Immature natural killer cell (primary cell): ENCODE data around the gene HPSE2. TPM values are rescaled to one million over a fixed set of nuclear protein-coding genes. Genes with fewer than 3 reads are reported as not detected.
"Not testable (repeated sequence)": the region's sequence is repeated elsewhere in the genome, so short reads cannot be mapped to it uniquely, and the experiment has no call there.

Experiments
- DNase-seq, 3 donors: peaks; one replicate each; pipeline ENCODE4 v3.0.0; 2022; ENCODE audit warnings: mixed read lengths in 1 of 3
- H3K27ac Mint-ChIP-seq, 6 donors: one replicate each; pipeline ENCODE4 v1.8.0; 2020; ENCODE audit warnings: mixed read lengths in 6 of 6, mild to moderate bottlenecking in 5 of 6, inconsistent platforms in 4 of 6, moderate library complexity in 3 of 6
- H3K27me3 Mint-ChIP-seq, 3 donors: one replicate each; pipeline ENCODE4 v1.8.0; 2020 to 2021; ENCODE audit warnings: low read depth in 3 of 3, mild to moderate bottlenecking in 3 of 3, mixed read lengths in 3 of 3, moderate library complexity in 3 of 3, inconsistent platforms in 1 of 3
- H3K36me3 Mint-ChIP-seq, 3 donors: one replicate each; pipeline ENCODE4 v1.8.0; 2020; ENCODE audit warnings: mixed read lengths in 3 of 3, inconsistent platforms in 2 of 3, mild to moderate bottlenecking in 2 of 3
- H3K4me1 Mint-ChIP-seq, 2 donors: one replicate each; pipeline ENCODE4 v1.8.0; 2020; ENCODE audit warnings: inconsistent platforms in 2 of 2, mild to moderate bottlenecking in 2 of 2, mixed read lengths in 2 of 2, moderate library complexity in 1 of 2
- H3K4me3 Mint-ChIP-seq, 5 donors: one replicate each; pipeline ENCODE4 v1.8.0; 2020; ENCODE audit warnings: mild to moderate bottlenecking in 5 of 5, mixed read lengths in 5 of 5, inconsistent platforms in 3 of 5, moderate library complexity in 3 of 5
- H3K9me3 Mint-ChIP-seq, 6 donors: one replicate each; pipeline ENCODE4 v1.8.0; 2020; ENCODE audit warnings: mild to moderate bottlenecking in 6 of 6, mixed read lengths in 6 of 6, inconsistent platforms in 4 of 6, moderate library complexity in 3 of 6
- polyA plus RNA-seq, 3 donors: library from polyadenylated mRNA; unstranded; fragments of 300-500 nt; fragmentation: Illumina TruSeq; gene quantifications; one replicate each; pipeline ENCODE4 v1.2.3, GENCODE V29; 2021

HPSE2 gene
- polyA plus RNA-seq, 3 donors from 2014 or later = not detected

DNA sequence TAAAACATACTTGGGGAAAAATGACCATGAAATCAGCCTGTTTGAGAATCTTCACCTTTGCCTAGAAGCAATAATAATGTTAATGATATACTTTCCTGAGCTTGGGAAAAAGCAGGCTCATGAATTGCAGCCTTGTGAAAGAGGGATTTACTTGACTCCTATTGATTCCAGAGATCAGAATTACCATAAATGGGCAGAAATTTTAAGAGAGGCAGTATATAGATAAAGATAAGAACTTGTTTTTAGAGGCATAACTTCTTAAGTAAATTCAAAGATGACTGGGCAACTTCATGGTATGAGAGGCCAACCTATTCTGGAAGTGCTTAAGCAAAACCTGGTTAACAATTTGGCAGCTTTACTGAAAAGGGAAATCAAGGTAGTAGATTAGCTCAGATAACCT, 225.4 kb downstream of the HPSE2 start:
- H3K27me3 Mint-ChIP-seq = peaks cover 0 to 2% (median 0%) of the 10 kb centered on the region in 3 donors
- H3K4me3 Mint-ChIP-seq = no peak overlapping the region
- H3K9me3 Mint-ChIP-seq = peaks cover 3 to 9% (median 6%) of the 10 kb centered on the region in 6 donors
- no peak for DNase-seq
- no peak overlapping the region for H3K27ac Mint-ChIP-seq
- no peaks in the 10 kb centered on the region for H3K4me1 Mint-ChIP-seq
- H3K36me3 Mint-ChIP-seq = no peaks in the 10 kb centered on the region

DNA sequence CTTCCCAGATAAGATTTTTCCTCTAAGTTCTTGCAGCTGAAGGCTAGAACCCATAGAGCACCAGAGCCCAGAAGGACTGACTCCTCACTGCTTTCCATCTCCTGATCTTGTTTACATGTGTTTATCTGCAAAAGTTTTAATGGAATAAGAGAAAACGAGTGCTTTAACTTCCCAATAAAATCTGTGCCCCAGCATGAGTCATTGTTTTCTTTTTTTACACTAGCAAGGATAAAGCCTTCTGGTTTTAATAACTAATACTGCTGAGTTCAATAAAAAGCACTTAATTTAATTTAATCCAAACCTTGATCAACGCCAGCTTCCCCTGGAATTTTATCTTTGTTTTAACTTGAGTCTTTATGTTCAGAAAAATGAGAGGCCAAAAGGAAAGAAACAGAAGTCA, 227.6 kb downstream of the HPSE2 start:
- no peaks in the 10 kb centered on the region for H3K4me1 Mint-ChIP-seq
- no peak overlapping the region for H3K27ac Mint-ChIP-seq
- H3K4me3 Mint-ChIP-seq = no peak overlapping the region
- H3K36me3 Mint-ChIP-seq = no peaks in the 10 kb centered on the region
- DNase-seq = no peak
- H3K9me3 Mint-ChIP-seq = peaks cover 7 to 19% (median 14%) of the 10 kb centered on the region in 6 donors
- peaks cover 0 to 2% (median 0%) of the 10 kb centered on the region in 3 donors for H3K27me3 Mint-ChIP-seq

DNA sequence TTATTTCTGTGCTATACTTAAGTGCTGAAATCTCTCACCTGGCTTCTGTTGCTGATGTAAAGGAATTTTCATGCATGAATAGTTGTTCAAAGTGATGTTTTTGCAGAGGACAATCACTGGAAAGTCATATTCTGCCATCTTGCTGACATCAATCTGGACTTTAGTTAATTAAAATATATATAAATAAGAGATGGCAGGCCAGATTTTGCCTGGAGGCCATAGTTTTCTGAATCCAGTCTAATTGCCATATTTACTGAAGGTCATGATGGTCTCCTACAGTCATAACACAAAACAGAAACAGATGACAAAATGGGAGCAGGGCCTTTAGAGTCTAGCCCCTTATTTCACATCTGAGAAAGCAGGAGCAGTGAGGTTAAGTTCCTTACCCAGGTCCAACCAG, 228.2 kb downstream of the HPSE2 start:
- peaks cover 0 to 2% (median 0%) of the 10 kb centered on the region in 3 donors for H3K27me3 Mint-ChIP-seq
- H3K4me3 Mint-ChIP-seq = no peak overlapping the region
- no peaks in the 10 kb centered on the region for H3K4me1 Mint-ChIP-seq
- H3K36me3 Mint-ChIP-seq = no peaks in the 10 kb centered on the region
- H3K27ac Mint-ChIP-seq = no peak overlapping the region
- DNase-seq = no peak
- H3K9me3 Mint-ChIP-seq = peaks cover 7 to 19% (median 14%) of the 10 kb centered on the region in 6 donors

DNA sequence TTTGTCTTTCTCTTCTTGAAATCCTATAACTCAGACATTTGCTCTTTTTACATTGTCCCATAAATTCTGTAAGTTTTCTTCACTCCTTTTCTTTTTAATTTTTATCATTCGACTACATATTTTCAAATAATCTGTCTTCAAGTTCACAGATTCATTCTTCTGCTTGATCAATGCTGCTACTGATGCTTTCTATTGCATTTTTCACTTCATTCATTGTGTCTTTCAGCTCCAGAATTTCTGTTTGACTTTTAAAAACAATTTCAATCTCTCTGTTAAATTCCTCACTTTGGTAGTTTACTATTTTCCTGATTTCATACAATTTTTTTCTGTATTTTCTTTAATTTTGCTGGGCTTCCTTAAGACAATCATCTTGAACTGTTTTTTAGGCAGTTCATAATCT, 230.4 kb downstream of the HPSE2 start:
- Mint-ChIP-seq H3K36me3 (no peaks in the 10 kb centered on the region), H3K9me3 (peaks cover 7 to 19% (median 14%) of the 10 kb centered on the region in 6 donors), H3K4me3 (no peak overlapping the region), H3K27ac (no peak overlapping the region), H3K27me3 (no peaks in the 10 kb centered on the region), H3K4me1 (no peaks in the 10 kb centered on the region)
- no peak for DNase-seq

DNA sequence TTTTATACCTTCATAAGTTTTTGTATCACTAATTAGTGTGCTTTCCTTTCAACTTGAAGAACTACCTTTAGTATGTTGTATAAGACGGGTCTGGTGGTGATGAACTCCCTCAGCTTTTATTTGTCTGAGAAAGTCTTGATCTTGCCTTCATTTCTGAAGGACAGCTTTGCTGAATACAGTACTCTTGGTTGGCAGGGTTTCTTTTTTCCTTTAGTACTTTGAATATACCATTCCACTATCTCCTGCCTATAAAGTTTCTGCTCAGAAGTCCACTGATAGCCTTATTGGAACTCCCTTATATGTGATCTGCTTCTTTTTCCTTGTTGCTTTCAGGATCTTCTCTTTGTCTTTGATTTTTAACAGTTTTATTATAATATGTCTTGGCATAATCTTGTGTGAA, 230.9 kb downstream of the HPSE2 start:
- H3K4me3 Mint-ChIP-seq = no peak overlapping the region
- no peak for DNase-seq
- H3K27ac Mint-ChIP-seq = no peak overlapping the region
- no peaks in the 10 kb centered on the region for H3K36me3 Mint-ChIP-seq
- no peaks in the 10 kb centered on the region for H3K4me1 Mint-ChIP-seq
- H3K27me3 Mint-ChIP-seq = no peaks in the 10 kb centered on the region
- peaks cover 7 to 19% (median 14%) of the 10 kb centered on the region in 6 donors for H3K9me3 Mint-ChIP-seq

DNA sequence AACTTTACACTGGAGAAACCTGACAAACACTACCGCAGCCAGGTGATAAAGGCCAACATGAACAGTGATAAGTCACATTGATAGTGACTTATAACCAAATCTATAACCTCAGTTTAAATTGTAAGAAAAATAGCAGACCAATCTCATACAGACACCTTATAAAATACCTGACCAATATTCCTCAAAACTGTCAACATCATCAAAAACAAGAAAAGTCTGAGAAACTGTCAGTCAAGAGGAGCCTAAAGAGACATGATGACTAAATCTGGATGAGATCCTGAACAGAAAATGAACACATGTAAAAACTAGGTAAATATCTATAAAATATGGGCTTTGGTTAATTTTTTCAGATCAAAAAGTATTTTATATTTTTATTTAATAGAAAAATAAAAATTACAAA, 233.3 kb downstream of the HPSE2 start:
- no peaks in the 10 kb centered on the region for H3K4me1 Mint-ChIP-seq
- H3K4me3 Mint-ChIP-seq = no peak overlapping the region
- H3K27ac Mint-ChIP-seq = no peak overlapping the region
- DNase-seq = no peak
- peaks cover 7 to 18% (median 14%) of the 10 kb centered on the region in 6 donors for H3K9me3 Mint-ChIP-seq
- no peaks in the 10 kb centered on the region for H3K27me3 Mint-ChIP-seq
- H3K36me3 Mint-ChIP-seq = no peaks in the 10 kb centered on the region

DNA sequence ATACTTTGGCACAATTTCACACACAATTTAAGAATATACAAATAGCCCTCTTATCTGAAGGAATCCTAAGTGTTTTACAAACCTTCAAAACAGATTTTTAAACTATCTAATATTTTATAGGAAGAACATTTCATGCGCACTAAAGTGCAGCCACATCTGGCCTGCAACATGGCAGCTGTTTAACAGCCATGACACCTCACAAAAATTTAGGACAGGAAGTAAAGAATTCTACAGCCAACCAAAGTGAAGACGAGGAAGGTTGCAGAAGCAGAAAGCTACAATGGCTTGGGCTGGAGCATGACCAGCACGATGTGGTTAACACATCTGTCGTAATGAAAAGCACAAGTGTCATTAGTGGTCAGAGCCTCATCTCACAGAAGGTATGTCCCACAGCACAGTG, 238.1 kb downstream of the HPSE2 start:
- Mint-ChIP-seq H3K4me3 (no peak overlapping the region), H3K9me3 (peaks cover 0 to 6% (median 0%) of the 10 kb centered on the region in 6 donors), H3K27me3 (peaks cover 0 to 2% (median 0%) of the 10 kb centered on the region in 3 donors), H3K4me1 (no peaks in the 10 kb centered on the region), H3K36me3 (no peaks in the 10 kb centered on the region), H3K27ac (no peak overlapping the region)
- no peak for DNase-seq

DNA sequence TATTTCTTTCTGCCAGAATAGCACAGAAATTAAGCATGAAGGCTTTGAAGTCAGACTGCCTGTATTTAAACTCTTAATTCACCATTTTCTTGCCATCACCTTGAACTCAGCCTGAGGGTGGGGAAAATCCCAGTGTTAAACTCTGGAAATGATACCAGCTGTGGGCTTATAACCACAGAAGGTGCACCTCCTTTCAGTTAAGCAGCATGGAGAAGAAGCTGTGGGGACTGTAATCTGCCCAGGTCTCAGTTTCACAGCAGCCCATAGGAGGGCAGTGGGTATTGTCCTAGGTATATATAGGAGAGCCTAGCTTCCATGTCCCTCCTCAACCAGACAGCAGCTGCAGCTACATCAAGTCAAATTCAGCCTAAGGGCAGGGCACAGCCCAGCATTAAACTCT, 241.6 kb downstream of the HPSE2 start:
- H3K36me3 Mint-ChIP-seq = no peaks in the 10 kb centered on the region
- H3K4me1 Mint-ChIP-seq = no peaks in the 10 kb centered on the region
- peaks cover 0 to 6% (median 0%) of the 10 kb centered on the region in 6 donors for H3K9me3 Mint-ChIP-seq
- no peak overlapping the region for H3K27ac Mint-ChIP-seq
- H3K4me3 Mint-ChIP-seq = no peak overlapping the region
- no peak for DNase-seq
- H3K27me3 Mint-ChIP-seq = peaks cover 0 to 2% (median 0%) of the 10 kb centered on the region in 3 donors

DNA sequence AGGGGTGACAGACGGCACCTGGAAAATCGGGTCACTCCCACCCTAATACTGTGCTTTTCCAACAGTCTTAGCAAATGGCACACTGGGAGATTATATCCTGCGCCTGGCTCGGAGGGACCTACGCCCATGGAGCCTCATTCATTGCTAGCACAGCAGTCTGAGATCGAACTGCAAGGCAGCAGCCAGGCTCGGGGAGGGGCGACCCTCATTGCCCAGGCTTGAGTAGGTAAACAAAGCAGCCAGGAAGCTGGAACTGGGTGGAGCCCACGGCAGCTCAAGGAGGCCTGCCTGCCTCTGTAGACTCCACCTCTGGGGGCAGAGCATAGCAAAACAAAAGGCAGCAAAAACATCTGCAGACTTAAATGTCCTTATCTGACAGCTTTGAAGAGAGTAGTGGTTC, 251.9 kb downstream of the HPSE2 start:
- H3K27ac Mint-ChIP-seq, H3K4me1 Mint-ChIP-seq, H3K36me3 Mint-ChIP-seq, DNase-seq, H3K27me3 Mint-ChIP-seq, H3K4me3 Mint-ChIP-seq: not testable (repeated sequence)
- peaks cover 0 to 19% (median 2%) of the 10 kb centered on the region in 6 donors for H3K9me3 Mint-ChIP-seq

DNA sequence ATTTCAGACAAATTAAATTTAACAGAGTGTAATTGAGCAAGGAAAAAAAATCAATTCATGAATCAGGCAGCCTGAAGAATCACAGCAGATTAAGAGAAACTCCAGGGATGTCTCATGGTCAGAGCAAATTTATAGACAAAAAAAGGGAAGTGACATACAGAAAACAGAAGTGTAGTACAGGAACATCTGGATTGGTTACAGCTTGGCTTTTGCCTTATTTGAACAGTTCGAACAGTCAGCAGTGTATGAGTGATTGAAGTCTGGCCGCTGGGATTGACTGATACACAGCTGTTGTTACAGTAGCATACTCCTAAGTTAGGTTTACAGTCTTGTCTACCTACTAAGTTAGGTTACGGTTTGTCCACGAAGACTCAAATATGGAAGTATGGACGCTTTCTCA, 255.3 kb downstream of the HPSE2 start:
- Mint-ChIP-seq H3K27ac (no peak overlapping the region), H3K36me3 (no peaks in the 10 kb centered on the region), H3K4me1 (no peaks in the 10 kb centered on the region), H3K27me3 (peaks cover 0 to 2% (median 0%) of the 10 kb centered on the region in 3 donors), H3K9me3 (peaks cover 0 to 14% (median under 1%) of the 10 kb centered on the region in 6 donors), H3K4me3 (no peak overlapping the region)
- no peak for DNase-seq

DNA sequence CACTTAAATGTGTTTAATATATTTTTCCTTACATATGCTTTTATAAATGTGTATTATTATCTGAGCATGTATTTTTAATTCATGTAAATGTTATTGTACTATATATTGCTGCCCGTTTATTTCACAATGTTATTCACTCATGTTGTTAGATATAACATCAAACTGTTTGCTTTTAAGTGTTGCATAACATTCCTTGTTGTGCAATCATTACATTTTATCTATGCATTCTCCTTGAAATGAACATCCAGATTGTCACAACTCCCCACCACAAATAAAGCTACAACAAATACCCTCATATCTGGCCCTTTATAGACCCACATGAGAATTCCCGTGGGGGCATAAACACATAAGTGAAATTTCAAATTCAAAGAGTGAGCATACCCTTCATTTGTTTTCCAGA, 264.2 kb downstream of the HPSE2 start:
- no peak for DNase-seq
- H3K9me3 Mint-ChIP-seq = peaks cover 0 to 1% (median 0%) of the 10 kb centered on the region in 6 donors
- no peak overlapping the region for H3K4me3 Mint-ChIP-seq
- H3K36me3 Mint-ChIP-seq = no peaks in the 10 kb centered on the region
- peaks cover 0 to 1% (median 0%) of the 10 kb centered on the region in 3 donors for H3K27me3 Mint-ChIP-seq
- no peak overlapping the region for H3K27ac Mint-ChIP-seq
- H3K4me1 Mint-ChIP-seq = no peaks in the 10 kb centered on the region

DNA sequence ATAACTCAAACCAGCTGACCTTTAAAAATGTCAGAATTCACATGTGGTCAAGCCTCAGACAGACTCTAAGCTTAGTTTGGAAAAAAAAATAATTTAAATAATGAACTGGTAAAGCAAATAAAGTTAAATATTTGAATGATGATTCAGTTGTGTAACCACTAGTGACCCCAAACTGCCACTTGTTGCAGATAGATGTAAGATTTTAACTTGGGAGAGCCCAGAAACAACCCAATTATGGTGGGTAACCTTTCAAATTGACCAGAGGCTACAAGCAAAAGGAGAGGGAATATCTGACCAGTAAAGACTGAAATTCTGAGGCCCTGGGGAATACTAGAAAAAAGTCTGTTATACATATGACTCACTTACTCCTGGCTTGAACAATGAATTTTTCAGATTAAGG, 268.1 kb downstream of the HPSE2 start:
- Mint-ChIP-seq H3K27me3 (peaks cover 0 to 4% (median 0%) of the 10 kb centered on the region in 3 donors), H3K9me3 (peaks cover 0 to 9% (median under 1%) of the 10 kb centered on the region in 6 donors), H3K36me3 (no peaks in the 10 kb centered on the region), H3K4me1 (no peaks in the 10 kb centered on the region), H3K27ac (no peak overlapping the region), H3K4me3 (no peak overlapping the region)
- DNase-seq = no peak

DNA sequence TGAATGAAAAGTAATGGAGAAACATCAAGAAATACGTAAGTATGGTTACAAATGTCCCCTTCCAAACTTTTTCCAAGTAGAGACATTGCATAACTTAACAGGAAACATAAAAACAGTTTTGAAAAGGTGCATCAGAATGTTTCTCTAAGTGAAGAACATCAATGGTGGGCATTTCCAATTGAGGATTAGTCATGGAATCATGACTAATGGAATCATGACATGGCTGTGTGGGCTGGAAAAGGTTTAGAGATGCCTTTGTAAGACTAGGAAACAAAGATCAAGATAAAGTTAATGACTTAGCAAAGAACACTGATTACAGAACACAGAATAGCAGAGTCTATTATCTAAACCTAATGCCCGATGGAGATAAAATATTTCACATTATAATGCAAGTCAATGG, 272.0 kb downstream of the HPSE2 start:
- Mint-ChIP-seq H3K4me1 (no peaks in the 10 kb centered on the region), H3K27me3 (peaks cover 0 to 4% (median 0%) of the 10 kb centered on the region in 3 donors), H3K36me3 (no peaks in the 10 kb centered on the region), H3K4me3 (no peak overlapping the region), H3K9me3 (peaks cover 0 to 8% (median under 1%) of the 10 kb centered on the region in 6 donors), H3K27ac (no peak overlapping the region)
- no peak for DNase-seq

DNA sequence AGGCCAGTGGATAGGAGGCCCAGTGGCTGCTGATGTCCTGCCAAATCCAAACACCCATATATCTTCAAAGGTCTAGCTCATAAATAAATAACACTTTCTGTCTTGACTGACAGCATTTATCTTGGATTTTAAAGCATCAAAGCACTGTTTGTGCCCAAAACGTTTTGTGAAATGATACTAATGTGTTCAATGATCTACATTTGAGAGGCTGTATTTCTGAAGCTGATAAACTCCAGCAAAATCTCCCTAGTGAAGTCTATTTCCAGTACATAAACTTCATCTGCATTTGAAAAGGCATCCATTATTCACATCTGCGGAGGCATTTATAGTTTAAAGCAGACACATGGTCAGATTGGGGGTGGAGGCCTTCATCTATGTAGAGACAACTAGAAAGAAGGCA, 276.3 kb downstream of the HPSE2 start:
- Mint-ChIP-seq H3K4me1 (no peaks in the 10 kb centered on the region), H3K27me3 (no peaks in the 10 kb centered on the region), H3K4me3 (no peak overlapping the region), H3K9me3 (peaks cover 0 to 3% (median 0%) of the 10 kb centered on the region in 6 donors), H3K27ac (no peak overlapping the region), H3K36me3 (no peaks in the 10 kb centered on the region)
- no peak for DNase-seq

DNA sequence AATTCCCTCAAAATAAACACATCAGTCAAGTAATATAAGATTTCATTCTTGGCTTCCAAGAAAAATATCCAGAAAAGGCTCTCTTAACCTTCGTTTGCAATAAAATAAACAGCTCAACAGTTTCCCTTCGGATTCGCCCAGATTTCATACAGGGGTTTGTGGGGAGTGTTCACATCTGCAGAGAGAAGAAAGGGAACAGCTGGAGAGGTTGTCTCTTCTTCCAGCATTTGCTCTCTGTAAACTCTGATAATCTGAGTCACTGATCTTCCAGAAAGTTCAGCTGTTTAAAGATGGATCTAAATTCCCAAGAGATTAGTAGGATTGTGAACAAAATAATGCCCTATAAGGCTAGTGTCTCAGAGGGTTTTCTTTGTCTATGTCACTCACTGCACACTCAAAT, 277.9 kb downstream of the HPSE2 start:
- no peaks in the 10 kb centered on the region for H3K4me1 Mint-ChIP-seq
- no peak for DNase-seq
- H3K9me3 Mint-ChIP-seq = peaks cover 0 to 3% (median 0%) of the 10 kb centered on the region in 6 donors
- no peak overlapping the region for H3K4me3 Mint-ChIP-seq
- no peaks in the 10 kb centered on the region for H3K27me3 Mint-ChIP-seq
- no peaks in the 10 kb centered on the region for H3K36me3 Mint-ChIP-seq
- H3K27ac Mint-ChIP-seq = no peak overlapping the region
